IPS-11a (cell line): ENCODE results near the gene CLEC3B.
"Not testable (repeated sequence)": the region's sequence is repeated elsewhere in the genome, so short reads cannot be mapped to it uniquely, and the experiment has no call there.

Experiments
- H3K4me3 ChIP-seq: one replicate; pipeline ENCODE4 v1.5.1; 2013; ENCODE audit warnings: low read depth, low read length, control low read depth

CLEC3B gene

GRCh38 chr3:45064512-45065372 is 38.6 kb downstream of the CLEC3B start:
- H3K4me3 ChIP-seq: no peak overlapping the region

DNA sequence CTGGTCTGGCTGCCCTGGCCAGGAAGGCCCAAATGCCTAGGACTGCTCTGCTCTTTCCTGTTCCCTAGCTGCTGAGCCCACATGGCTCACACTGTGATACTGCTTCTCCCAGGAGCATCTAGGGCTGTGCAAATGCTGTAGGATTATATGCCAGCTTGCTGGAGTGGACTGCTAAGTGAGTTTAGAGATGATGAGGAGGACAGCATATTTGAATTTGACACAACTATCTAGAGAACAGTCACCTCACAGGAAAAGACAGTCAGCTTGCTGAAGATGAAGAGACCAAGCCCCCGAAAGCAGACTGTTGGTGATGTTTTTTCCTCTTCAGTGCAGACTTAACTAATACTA is 39.2 kb downstream of the CLEC3B start:
- H3K4me3 ChIP-seq: no peak overlapping the region

GRCh38 chr3:45066109-45066801 is 40.2 kb downstream of the CLEC3B start:
- no peak overlapping the region for H3K4me3 ChIP-seq

- H3K4me3 ChIP-seq: no peak overlapping the region
These were observed 41.4 kb downstream of the CLEC3B start for GRCh38 chr3:45067486-45067885.

DNA sequence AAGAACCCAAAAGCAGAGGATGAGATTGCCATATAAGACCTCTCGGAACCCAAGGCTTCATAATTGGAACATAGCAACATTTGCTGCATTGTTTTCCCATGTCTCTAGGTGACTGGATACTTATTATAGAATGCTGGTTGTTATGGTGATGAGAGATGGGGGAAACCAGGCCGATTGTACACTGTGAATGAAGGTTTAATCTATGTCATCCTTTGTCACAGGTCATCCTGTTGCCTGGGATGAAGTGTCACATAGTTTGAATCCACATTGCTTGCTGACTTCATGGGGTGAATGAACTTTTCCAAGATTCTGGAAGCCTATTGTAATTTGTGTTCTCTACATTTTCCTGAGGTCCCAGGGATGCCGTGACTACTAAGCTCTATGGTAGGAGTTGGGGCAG is 41.8 kb downstream of the CLEC3B start:
- H3K4me3 ChIP-seq: no peak overlapping the region

DNA sequence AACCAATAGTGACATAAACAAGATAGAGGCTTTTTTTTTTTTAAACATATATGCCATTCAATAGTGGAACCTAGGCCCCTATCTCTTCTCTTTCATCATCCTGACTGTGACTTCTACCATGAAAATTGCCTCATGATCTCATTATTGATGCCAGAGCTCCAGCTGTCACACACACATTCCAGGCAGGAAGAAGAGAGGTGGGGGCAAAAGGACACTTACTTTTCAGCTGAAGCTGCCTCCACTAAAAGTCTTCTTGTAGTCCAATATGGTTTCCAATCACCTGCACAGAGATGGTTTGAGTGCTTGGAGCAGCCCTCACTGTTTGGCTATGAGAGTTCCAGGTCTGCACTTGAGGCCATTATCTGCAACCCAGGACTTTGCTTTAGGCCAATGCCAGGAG is 45.0 kb downstream of the CLEC3B start:
- no peak overlapping the region for H3K4me3 ChIP-seq

- H3K4me3 ChIP-seq: no peak overlapping the region
These were observed 49.9 kb downstream of the CLEC3B start for GRCh38 chr3:45075821-45076625.

DNA sequence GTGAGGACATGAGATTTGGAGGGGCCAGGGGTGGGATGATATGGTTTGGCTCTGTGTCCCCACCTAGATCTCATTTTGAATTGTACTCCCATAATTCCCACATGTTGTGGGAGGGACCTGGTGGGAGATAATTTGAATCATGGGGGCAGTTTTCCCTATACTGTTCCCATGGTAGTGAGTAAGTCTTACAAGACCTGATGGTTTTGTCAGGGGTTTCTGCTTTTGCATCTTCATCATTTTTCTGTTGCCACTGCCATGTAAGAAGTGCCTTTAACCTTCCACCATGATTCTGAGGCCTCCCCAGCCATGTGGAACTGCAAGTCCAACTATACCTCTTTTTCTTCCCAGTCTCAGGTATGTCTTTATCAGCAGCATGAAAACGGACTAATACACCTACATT is 52.2 kb downstream of the CLEC3B start:
- H3K4me3 ChIP-seq: not testable (repeated sequence)

DNA sequence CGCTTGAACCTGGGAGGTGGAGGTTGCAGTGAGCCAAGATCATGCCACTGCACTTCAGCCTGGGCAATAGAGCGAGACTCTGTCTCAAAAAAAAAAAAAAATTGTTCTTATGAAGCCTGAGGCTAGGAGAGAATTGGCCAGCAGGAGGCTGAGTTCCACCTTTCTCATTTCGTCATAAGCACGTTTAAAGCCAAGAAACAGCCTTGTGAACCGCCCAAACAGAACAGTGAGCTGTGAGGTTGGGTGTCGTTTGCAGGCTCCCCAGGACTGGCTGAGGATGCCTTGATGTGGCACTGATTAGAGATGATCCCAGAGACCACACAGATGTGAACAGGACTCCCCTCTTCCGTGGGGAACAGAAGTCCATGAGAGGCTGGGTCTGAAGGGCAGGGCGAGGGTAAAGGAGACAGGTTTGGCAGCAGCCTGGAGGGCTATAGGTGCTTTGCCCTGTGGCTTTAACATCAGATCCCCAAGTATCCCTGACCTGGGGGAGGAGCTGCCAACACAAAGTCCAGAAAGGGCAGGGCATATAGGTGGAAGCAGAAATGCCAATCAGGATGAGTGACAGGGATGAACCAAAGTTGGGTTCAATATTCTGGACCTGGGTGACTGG is 52.9 kb downstream of the CLEC3B start:
- no peak overlapping the region for H3K4me3 ChIP-seq

DNA sequence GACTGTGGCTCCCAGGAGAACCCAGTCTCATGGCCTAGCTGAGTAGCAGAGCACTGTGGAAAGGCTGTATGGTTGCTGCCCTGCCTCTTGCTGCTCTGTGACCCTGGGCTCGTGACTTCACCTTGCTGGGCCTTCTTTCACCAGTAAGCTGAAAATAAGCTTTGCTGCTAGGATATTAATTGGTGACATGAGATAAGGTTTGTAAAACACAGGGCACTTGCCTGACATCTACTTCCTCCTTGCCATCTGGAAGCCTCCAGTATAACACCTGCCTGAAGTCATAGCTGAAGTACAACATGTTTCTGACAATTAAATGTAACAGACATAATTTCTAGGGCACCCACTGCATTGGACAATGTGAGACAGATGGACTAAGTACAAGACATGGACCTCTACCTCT is 53.6 kb downstream of the CLEC3B start:
- H3K4me3 ChIP-seq: no peak overlapping the region

- no peak overlapping the region for H3K4me3 ChIP-seq
These were observed 54.7 kb downstream of the CLEC3B start for GRCh38 chr3:45080824-45081223.

DNA sequence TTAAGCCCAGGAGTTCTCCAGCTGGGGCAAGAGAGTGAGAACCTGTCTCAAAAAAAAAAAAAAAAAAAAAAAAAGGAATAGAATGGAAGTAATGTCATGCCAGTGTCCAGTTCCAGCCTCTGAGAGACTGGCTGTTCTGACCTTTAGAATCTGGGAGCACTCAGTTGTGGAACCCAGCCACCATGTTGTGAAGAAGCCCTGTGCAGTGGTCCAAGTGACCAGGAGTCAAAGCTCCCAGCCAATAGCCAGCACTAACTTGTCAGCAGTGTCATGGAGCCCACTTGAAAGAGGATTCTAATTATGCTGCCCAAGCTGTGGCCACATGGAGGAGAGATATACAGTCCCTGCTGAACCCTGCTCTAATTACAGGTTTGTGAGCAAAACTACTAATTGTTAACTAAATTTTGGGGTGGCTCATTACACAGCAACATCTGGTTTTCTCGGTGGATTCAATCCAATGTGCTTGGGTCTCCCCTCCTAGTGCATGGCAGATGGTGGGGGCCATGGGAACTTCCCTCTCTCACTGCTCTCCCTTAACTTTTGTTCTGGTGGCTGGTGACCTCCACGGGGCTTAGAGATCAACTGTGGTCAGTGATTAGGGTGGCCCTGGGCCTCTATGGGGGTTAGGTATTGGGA is 55.5 kb downstream of the CLEC3B start:
- no peak overlapping the region for H3K4me3 ChIP-seq

DNA sequence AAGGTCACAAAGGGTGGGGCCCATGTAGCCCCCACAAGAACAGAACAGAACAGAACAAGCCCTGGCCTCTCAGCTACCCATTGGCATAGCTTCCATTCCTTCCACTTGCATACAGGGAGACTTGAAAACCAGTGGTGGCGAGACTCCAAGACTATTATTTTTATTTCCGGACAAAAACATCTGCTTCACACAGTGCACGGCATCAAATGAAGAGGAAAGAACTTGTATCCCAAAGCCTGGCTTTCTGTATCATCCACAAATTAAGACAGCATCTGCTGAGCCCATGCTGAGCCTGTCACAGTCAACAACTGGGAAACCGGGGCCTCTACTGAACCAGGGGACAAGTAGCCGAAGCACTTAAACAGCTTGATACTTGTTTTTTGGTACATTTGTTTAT is 56.0 kb downstream of the CLEC3B start:
- H3K4me3 ChIP-seq: no peak overlapping the region

DNA sequence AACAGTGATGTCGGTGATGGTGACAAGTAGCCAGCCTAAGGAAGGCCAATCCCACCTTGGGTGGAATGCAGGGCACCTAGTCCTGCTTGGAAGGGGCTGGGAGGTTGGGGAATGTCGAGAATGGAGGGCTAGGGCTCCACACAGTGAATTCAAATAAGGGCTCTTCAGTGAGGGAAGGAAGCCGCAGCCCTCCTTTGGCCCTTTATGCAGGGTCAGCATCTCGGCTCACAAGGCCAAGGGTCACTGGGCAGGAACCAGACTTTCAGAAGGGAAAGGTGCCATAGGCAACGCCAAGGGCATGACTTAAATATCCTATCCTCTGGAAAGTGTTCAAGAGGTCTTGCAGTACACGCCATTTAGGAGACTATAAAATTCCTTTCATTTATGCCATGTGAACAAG is 56.9 kb downstream of the CLEC3B start:
- no peak overlapping the region for H3K4me3 ChIP-seq

DNA sequence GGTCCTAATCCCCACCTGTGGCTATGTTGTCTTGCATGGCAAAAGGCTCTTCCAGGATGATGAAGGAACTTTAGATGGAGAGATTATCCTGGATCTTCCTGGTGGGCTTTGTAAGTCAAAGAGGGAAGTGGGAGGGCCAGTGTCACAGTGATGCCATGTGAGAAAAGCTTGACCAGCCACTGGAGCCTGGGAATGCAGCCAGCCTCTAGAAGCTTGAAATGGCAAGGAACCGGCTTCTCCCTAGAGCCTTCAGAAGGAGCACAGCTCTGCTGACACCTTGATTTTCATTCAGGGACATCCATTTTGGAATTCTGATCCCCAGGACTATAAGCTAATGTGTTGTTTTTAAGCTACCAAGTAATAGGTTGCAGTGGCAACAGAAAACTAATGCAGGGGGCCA is 58.3 kb downstream of the CLEC3B start:
- no peak overlapping the region for H3K4me3 ChIP-seq

DNA sequence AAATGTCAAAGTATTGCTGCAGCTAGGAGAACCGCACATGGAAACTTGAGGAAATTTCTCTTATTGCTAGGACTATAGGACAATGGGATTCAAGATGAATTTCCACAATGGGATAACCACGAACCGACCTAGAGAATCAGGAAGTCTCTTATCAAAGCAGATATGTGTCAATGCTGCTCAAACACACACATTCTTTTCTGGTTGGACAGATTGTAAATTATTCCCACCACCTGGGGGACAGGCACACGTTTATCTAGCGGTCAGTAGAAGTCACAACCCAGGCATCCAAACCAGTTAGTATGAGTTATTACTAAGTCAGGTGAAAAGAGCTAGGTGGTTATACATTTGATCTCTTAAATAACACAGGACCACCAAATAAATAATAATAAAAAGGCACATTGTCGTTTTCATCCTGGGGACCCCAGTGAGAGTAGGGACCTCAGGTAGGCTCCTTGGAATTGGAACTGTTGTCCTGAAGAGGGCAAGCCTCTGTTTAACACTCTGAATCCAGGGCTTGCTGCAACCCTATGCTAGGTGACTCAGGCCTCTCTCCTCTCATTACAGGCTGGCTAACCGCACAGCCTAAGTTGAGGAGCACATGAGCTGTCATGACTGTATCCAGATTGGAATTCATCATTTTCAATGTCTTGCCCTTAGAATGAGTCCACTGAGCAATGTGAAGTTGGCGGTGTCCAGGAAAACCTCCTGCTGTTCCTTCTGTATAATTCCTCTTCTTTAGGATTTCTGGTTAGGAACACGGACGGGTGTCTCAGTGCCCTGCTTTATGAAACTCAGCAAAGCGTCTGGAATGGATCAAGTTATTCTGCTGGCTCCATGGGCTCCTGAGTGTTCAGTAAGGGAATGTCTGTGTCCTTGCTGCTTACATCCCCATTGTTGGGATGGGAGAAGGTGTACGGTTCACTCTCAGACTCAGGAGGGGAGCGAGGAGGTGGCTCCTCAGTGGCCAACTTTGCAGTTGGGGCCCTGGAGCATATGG is 59.0 kb downstream of the CLEC3B start:
- H3K4me3 ChIP-seq: no peak overlapping the region
